Vagina (tissue), 2 donors: ENCODE measurements around the gene DENND1A.

Experiments
- POLR2A ChIP-seq, 2 donors: fragments of 450-650 bp; IDR thresholded peaks; one replicate each; pipeline ENCODE4 v1.6.1; 2017; ENCODE audit warnings: antibody characterized with exemption in 2 of 2, mild to moderate bottlenecking in 2 of 2, moderate library complexity in 2 of 2
- TF ChIP-seq, protein P1 (sequence below), 3 experiments: fragments of 450-650 bp in 2 of 3; fragments of 200-600 bp in 1 of 3; sonication (generic) in 1 of 3; IDR thresholded peaks; one replicate each; pipeline ENCODE4 v1.5.1; 2017 to 2019; ENCODE audit warnings: antibody characterized with exemption in 3 of 3, mild to moderate bottlenecking in 2 of 3, moderate library complexity in 2 of 3

DNA sequence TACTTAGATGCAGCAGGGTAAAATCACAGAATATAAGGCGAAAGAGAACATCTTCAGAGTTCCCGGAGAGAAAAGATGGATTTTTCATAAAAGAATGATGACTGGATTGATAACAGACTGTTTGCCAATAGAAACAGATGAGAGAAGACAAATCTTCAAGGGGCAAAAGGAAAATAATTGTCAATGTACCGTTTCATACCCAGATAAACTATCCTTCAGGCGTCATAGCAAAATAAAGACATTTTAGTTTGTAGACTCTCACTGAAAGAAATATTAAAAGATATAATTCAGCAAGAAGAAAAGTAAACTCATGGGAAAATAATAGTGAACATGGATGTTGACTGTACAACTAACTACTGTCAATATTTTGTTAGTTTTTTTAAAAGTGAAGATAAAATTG lies 399.7 kb downstream of the DENND1A start:
- TF ChIP-seq, protein P1, sequence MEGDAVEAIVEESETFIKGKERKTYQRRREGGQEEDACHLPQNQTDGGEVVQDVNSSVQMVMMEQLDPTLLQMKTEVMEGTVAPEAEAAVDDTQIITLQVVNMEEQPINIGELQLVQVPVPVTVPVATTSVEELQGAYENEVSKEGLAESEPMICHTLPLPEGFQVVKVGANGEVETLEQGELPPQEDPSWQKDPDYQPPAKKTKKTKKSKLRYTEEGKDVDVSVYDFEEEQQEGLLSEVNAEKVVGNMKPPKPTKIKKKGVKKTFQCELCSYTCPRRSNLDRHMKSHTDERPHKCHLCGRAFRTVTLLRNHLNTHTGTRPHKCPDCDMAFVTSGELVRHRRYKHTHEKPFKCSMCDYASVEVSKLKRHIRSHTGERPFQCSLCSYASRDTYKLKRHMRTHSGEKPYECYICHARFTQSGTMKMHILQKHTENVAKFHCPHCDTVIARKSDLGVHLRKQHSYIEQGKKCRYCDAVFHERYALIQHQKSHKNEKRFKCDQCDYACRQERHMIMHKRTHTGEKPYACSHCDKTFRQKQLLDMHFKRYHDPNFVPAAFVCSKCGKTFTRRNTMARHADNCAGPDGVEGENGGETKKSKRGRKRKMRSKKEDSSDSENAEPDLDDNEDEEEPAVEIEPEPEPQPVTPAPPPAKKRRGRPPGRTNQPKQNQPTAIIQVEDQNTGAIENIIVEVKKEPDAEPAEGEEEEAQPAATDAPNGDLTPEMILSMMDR (IDR thresholded peaks at IDR 0.05): no peak
- TF ChIP-seq POLR2A (IDR thresholded peaks at IDR 0.05): no peak
